K562 (cell line): ENCODE measurements around the gene KIF14. TPM values are rescaled to one million over a fixed set of nuclear protein-coding genes. Genes with fewer than 3 reads are reported as not detected.

Experiments
- C11orf30 ChIP-seq: fragments of 450-650 bp; IDR thresholded peaks from 2 replicates; pipeline ENCODE4 v1.6.1; 2016; ENCODE audit warnings: low read depth, mild to moderate bottlenecking
- E2F1 ChIP-seq: sonication (generic); formaldehyde crosslinking; IDR thresholded peaks from 2 replicates; pipeline ENCODE4 v1.8.1; 2023; ENCODE audit warnings: mild to moderate bottlenecking, missing genetic modification reagents, moderate library complexity
- EP400 ChIP-seq: fragments of 450-650 bp; IDR thresholded peaks from 2 replicates; pipeline ENCODE4 v1.6.1; 2017; ENCODE audit warnings: antibody characterized with exemption, mild to moderate bottlenecking, moderate library complexity
- HLTF ChIP-seq: fragments of 450-650 bp; IDR thresholded peaks from 2 replicates; pipeline ENCODE4 v1.6.1; 2016
- KDM5B ChIP-seq: fragments of 200-600 bp; sonication (generic); IDR thresholded peaks from 2 replicates; pipeline ENCODE4 v1.6.1; 2012; ENCODE audit warnings: low read depth, mild to moderate bottlenecking, moderate library complexity, low read length, control low read depth, inconsistent platforms; ENCODE audit not compliant: insufficient replicate concordance
- MAZ ChIP-seq, 2 experiments: fragments of 450-650 bp in 1 of 2; sonication (generic) in 1 of 2; formaldehyde crosslinking; IDR thresholded peaks in 1 of 2; conservative IDR thresholded peaks in 1 of 2; 2 replicates each; pipeline versions ENCODE4 v1.4.0 to v1.5.0; 2020; ENCODE audit warnings: mild to moderate bottlenecking in 1 of 2, missing genetic modification reagents in 1 of 2
- MBD2 ChIP-seq: sonication (generic); IDR thresholded peaks from 2 replicates; pipeline ENCODE4 v1.6.1; 2016; ENCODE audit warnings: low read depth, borderline replicate concordance
- MGA ChIP-seq: fragments of 450-650 bp; IDR thresholded peaks from 2 replicates; pipeline ENCODE4 v1.6.1; 2016; ENCODE audit warnings: mild to moderate bottlenecking, moderate library complexity
- PTBP1 ChIP-seq: fragments of 200-400 bp; formaldehyde crosslinking; IDR thresholded peaks from 2 replicates; pipeline ENCODE4 v1.6.1; 2017; ENCODE audit warnings: low read depth, low read length
- SMC3 ChIP-seq: conservative IDR thresholded peaks from 2 replicates; pipeline ENCODE4 v1.6.1; 2011; ENCODE audit warnings: low read depth, low read length, improper control_type of control experiment; ENCODE audit not compliant: insufficient read depth
- TAF7 ChIP-seq: fragments of 450-650 bp; IDR thresholded peaks from 2 replicates; pipeline ENCODE4 v1.6.1; 2016; ENCODE audit warnings: missing genetic modification characterization, missing compliant biosample characterization
- U2AF2 ChIP-seq: fragments of 200-400 bp; formaldehyde crosslinking; optimal IDR thresholded peaks from 2 replicates; pipeline ENCODE3; 2017; ENCODE audit warnings: low read depth, mild to moderate bottlenecking, low read length
- ZNF143 ChIP-seq: sonication (generic); formaldehyde crosslinking; IDR thresholded peaks from 2 replicates; pipeline ENCODE4 v1.9.0; 2022; ENCODE audit warnings: mild to moderate bottlenecking, missing genetic modification reagents
- ZNF217 ChIP-seq: sonication (generic); formaldehyde crosslinking; IDR thresholded peaks from 2 replicates; pipeline ENCODE4 v1.8.0; 2022; ENCODE audit warnings: mild to moderate bottlenecking, missing genetic modification reagents
- ZNF583 ChIP-seq: fragments of 250-450 bp; sonication (Bioruptor Pico); IDR thresholded peaks from 2 replicates; pipeline ENCODE4 v1.4.0; 2020
- ZNF778 ChIP-seq: fragments of 450-650 bp; formaldehyde crosslinking; IDR thresholded peaks from 2 replicates; pipeline ENCODE4 v1.4.0; 2020; ENCODE audit warnings: mild to moderate bottlenecking, moderate library complexity
- polyA plus RNA-seq, 8 experiments: library from polyadenylated mRNA; depleted of rRNA in 4 of 8; stranded (reverse) in 5 of 8; unstranded in 3 of 8; fragments of >200 nt; fragmentation: Nextera tagmentation in 2 of 8; fragmentation: Illumina TruSeq in 1 of 8; extraction: Ambion mirVana in 2 of 8; extraction: Trizol in 1 of 8; gene quantifications; 2 replicates each; pipeline versions ENCODE4 v1.2.1 to v1.2.3, GENCODE V29; 2011 to 2014; ENCODE audit warnings: inconsistent platforms in 1 of 8, missing spikeins in 1 of 8
- total RNA-seq, 7 experiments: library from RNA; depleted of rRNA in 6 of 7; stranded (reverse); fragments of >200 nt in 6 of 7; fragmentation: Illumina TruSeq in 2 of 7; extraction: Trizol in 2 of 7; gene quantifications; 2 replicates each; pipeline versions ENCODE4 v1.2.1 to v1.2.3, GENCODE V29; 2011 to 2021; ENCODE audit warnings: low replicate concordance in 1 of 7

Gene KIF14
- total and polyA plus RNA-seq, 9 of the 15 experiments (the other 6 are each of a cell fraction or from before 2014, with no cell fraction given) = 11.5 to 47.4 (median 29.0) TPM

GRCh38 chr1:200620273-200621131, at the start of gene KIF14 (continued):
- TF ChIP-seq MAZ (CRISPR knock-in tag; conservative IDR thresholded peaks at IDR 0.05 in 1 of 2, IDR thresholded peaks at IDR 0.05 in 1 of 2) (peak; percentile 95 to 98), MBD2 (peak; percentile 86), SMC3 (no peak), U2AF2 (no peak), ZNF583 (CRISPR knock-in tag) (0 out of 2 replicates have a peak, but pooled peaks have one; percentile 28), HLTF (peak; percentile 51; the same call in 1 of the 2 replicates), PTBP1 (0 out of 2 replicates have a peak, but pooled peaks have one; percentile 70), ZNF217 (CRISPR knock-in tag) (no peak), KDM5B (peak; percentile 64), C11orf30 (peak; percentile 70), E2F1 (CRISPR knock-in tag) (peak; percentile 30; the same call in 1 of the 2 replicates), ZNF143 (no peak), ZNF778 (CRISPR knock-in tag) (no peak), MGA (peak; percentile 80), EP400 (peak; percentile 93), TAF7 (tag) (peak; percentile 60; the same call in 1 of the 2 replicates)
